CD4-positive, alpha-beta memory T cell (primary cell): Measurements from ENCODE around the gene MAST2. TPM values are rescaled to one million over a fixed set of nuclear protein-coding genes. Genes with fewer than 3 reads are reported as not detected.
"Not testable (repeated sequence)": the region's sequence is repeated elsewhere in the genome, so short reads cannot be mapped to it uniquely, and the experiment has no call there.

Experiments used
- CTCF ChIA-PET: fragments of 350-600 bp; sonication (Branson Sonifier 250); formaldehyde crosslinking; loops from one replicate; lab custom pipeline; 2021; ENCODE audit warnings: inconsistent platforms; ENCODE audit not compliant: partially characterized antibody; lab: Charles Lee
- POLR2A ChIA-PET: fragments of 350-600 bp; sonication (Branson Sonifier 250); formaldehyde crosslinking; loops from one replicate; lab custom pipeline; 2021; ENCODE audit not compliant: partially characterized antibody; lab: Charles Lee
- DNase-seq, 5 donors: peaks; one replicate each; pipeline versions ENCODE4 v3.0.0 to v3.0.0-alpha.2; 2020 to 2022; ENCODE audit warnings: mixed read lengths in 1 of 5
- H3K27ac ChIP-seq: one replicate; pipeline ENCODE4 v1.7.0; 2013; ENCODE audit warnings: low read depth, low read length
- H3K27me3 ChIP-seq: 2 replicates; pipeline ENCODE4 v1.7.0; 2013; ENCODE audit warnings: mild to moderate bottlenecking, low read length, moderate library complexity; ENCODE audit not compliant: insufficient read depth
- H3K36me3 ChIP-seq: 2 replicates; pipeline ENCODE4 v1.7.0; 2013; ENCODE audit warnings: mild to moderate bottlenecking, low read length, moderate library complexity; ENCODE audit not compliant: insufficient read depth
- H3K4me1 ChIP-seq: 2 replicates; pipeline ENCODE4 v1.7.0; 2013; ENCODE audit warnings: mild to moderate bottlenecking, low read length, moderate library complexity; ENCODE audit not compliant: insufficient read depth
- H3K4me3 ChIP-seq, 2 donors: one replicate each; pipeline ENCODE4 v1.7.0; 2013; ENCODE audit warnings: low read length in 2 of 2, mild to moderate bottlenecking in 1 of 2
- H3K9me3 ChIP-seq, 2 donors: one replicate each; pipeline ENCODE4 v1.7.0; 2013; ENCODE audit warnings: low read length in 2 of 2, control low read depth in 1 of 2; ENCODE audit not compliant: control insufficient read depth in 1 of 2
- H3K27ac Mint-ChIP-seq, 7 donors: one replicate each; pipeline ENCODE4 v1.8.0; 2020 to 2021; ENCODE audit warnings: mixed read lengths in 7 of 7, mild to moderate bottlenecking in 6 of 7, inconsistent platforms in 3 of 7, moderate library complexity in 3 of 7
- H3K27me3 Mint-ChIP-seq, 2 donors: one replicate each; pipeline ENCODE4 v1.8.0; 2020 to 2021; ENCODE audit warnings: mixed read lengths in 2 of 2
- H3K36me3 Mint-ChIP-seq, 2 donors: one replicate each; pipeline ENCODE4 v1.8.0; 2020 to 2021; ENCODE audit warnings: mixed read lengths in 2 of 2, inconsistent platforms in 1 of 2, mild to moderate bottlenecking in 1 of 2
- H3K4me1 Mint-ChIP-seq, 4 donors: one replicate each; pipeline ENCODE4 v1.8.0; 2020 to 2021; ENCODE audit warnings: mixed read lengths in 4 of 4, mild to moderate bottlenecking in 1 of 4
- H3K4me3 Mint-ChIP-seq, 8 donors: one replicate each; pipeline ENCODE4 v1.8.0; 2020 to 2021; ENCODE audit warnings: mixed read lengths in 8 of 8, mild to moderate bottlenecking in 7 of 8, moderate library complexity in 6 of 8, inconsistent platforms in 3 of 8
- H3K9me3 Mint-ChIP-seq, 8 donors: one replicate each; pipeline ENCODE4 v1.8.0; 2020 to 2021; ENCODE audit warnings: mixed read lengths in 8 of 8, mild to moderate bottlenecking in 5 of 8, inconsistent platforms in 3 of 8, moderate library complexity in 1 of 8
- intact Hi-C: fragments of 100-400 bp; cut with micrococcal nuclease; formaldehyde crosslinking; loops from one replicate; pipeline ENCODE4 v1.15.1; 2023
- polyA plus RNA-seq, 2 donors: library from polyadenylated mRNA; unstranded; fragments of 300-500 nt; fragmentation: Illumina TruSeq; gene quantifications; one replicate each; pipeline ENCODE4 v1.2.3, GENCODE V29; 2021
- total RNA-seq, 2 experiments: library from RNA; stranded (reverse); gene quantifications; one replicate each; pipeline ENCODE4 v1.2.3, GENCODE V29; 2021

The MAST2 gene
- total and polyA plus RNA-seq, 4 experiments from 2014 or later = 0.65 to 9.9 (median 4.3) TPM

- H3K36me3 ChIP-seq = no peaks in the 10 kb centered on the region
- no peaks in the 10 kb centered on the region for H3K9me3 ChIP-seq
- Mint-ChIP-seq H3K4me3 (no peak overlapping the region), H3K27ac (peak overlapping the region in 1 of 7 donors; percentile 6), H3K27me3 (no peaks in the 10 kb centered on the region), H3K4me1 (peaks cover 0 to 12% (median 8%) of the 10 kb centered on the region in 4 donors), H3K9me3 (no peaks in the 10 kb centered on the region), H3K36me3 (no peaks in the 10 kb centered on the region)
- no peak overlapping the region for H3K4me3 ChIP-seq
- no peaks in the 10 kb centered on the region for H3K4me1 ChIP-seq
- ChIA-PET CTCF (no interaction called here), POLR2A (no interaction called here)
- no peaks in the 10 kb centered on the region for H3K27me3 ChIP-seq
- DNase-seq = no peak
- intact Hi-C loops = no loop called here
- H3K27ac ChIP-seq = no peak overlapping the region
Observed at GRCh38 chr1:45867697-45868348, 64.4 kb downstream of the MAST2 start.

GRCh38 chr1:45868861-45869260 is 65.4 kb downstream of the MAST2 start:
- H3K27ac ChIP-seq = no peak overlapping the region
- H3K4me3 ChIP-seq = no peak overlapping the region
- H3K9me3 ChIP-seq = no peaks in the 10 kb centered on the region
- H3K4me1 ChIP-seq = no peaks in the 10 kb centered on the region
- Mint-ChIP-seq H3K27ac (no peak overlapping the region), H3K27me3 (no peaks in the 10 kb centered on the region), H3K4me1 (peaks cover 0 to 10% (median 8%) of the 10 kb centered on the region in 4 donors), H3K9me3 (no peaks in the 10 kb centered on the region), H3K4me3 (no peak overlapping the region), H3K36me3 (no peaks in the 10 kb centered on the region)
- DNase-seq = no peak
- intact Hi-C loops = no loop called here
- POLR2A ChIA-PET = no interaction called here
- CTCF ChIA-PET = no interaction called here
- H3K36me3 ChIP-seq = no peaks in the 10 kb centered on the region
- H3K27me3 ChIP-seq = no peaks in the 10 kb centered on the region

- H3K4me3 Mint-ChIP-seq = no peak overlapping the region
- no peaks in the 10 kb centered on the region for H3K36me3 Mint-ChIP-seq
- CTCF ChIA-PET = no interaction called here
Observed at GRCh38 chr1:45870500-45870899, 67.1 kb downstream of the MAST2 start.

GRCh38 chr1:45872173-45872801 is 68.9 kb downstream of the MAST2 start:
- H3K9me3 Mint-ChIP-seq, DNase-seq, H3K9me3 ChIP-seq, H3K27ac Mint-ChIP-seq, H3K27me3 Mint-ChIP-seq, H3K4me3 Mint-ChIP-seq, H3K4me1 Mint-ChIP-seq, intact Hi-C loops, CTCF ChIA-PET, H3K4me1 ChIP-seq, H3K27ac ChIP-seq, H3K4me3 ChIP-seq, POLR2A ChIA-PET, H3K27me3 ChIP-seq, H3K36me3 ChIP-seq, H3K36me3 Mint-ChIP-seq: not testable (repeated sequence)

More at GRCh38 chr1:45870500-45870899, 67.1 kb downstream of the MAST2 start:
- no peaks in the 10 kb centered on the region for H3K4me1 ChIP-seq
- Mint-ChIP-seq H3K4me1 (peaks cover 0 to 7% (median 4%) of the 10 kb centered on the region in 4 donors), H3K27me3 (no peaks in the 10 kb centered on the region), H3K9me3 (no peaks in the 10 kb centered on the region), H3K27ac (no peak overlapping the region)
- H3K36me3 ChIP-seq = no peaks in the 10 kb centered on the region
- intact Hi-C loops = no loop called here
- no peak for DNase-seq
- POLR2A ChIA-PET = no interaction called here
- no peaks in the 10 kb centered on the region for H3K27me3 ChIP-seq
- H3K4me3 ChIP-seq = no peak overlapping the region
- no peaks in the 10 kb centered on the region for H3K9me3 ChIP-seq
- H3K27ac ChIP-seq = no peak overlapping the region

GRCh38 chr1:45876000-45876617 is 72.7 kb downstream of the MAST2 start:
- no peaks in the 10 kb centered on the region for H3K9me3 Mint-ChIP-seq
- H3K4me3 Mint-ChIP-seq = no peak overlapping the region
- Histone ChIP-seq H3K4me1 (no peaks in the 10 kb centered on the region), H3K27me3 (no peaks in the 10 kb centered on the region), H3K27ac (no peak overlapping the region), H3K9me3 (no peaks in the 10 kb centered on the region), H3K4me3 (no peak overlapping the region), H3K36me3 (no peaks in the 10 kb centered on the region)
- ChIA-PET POLR2A (no interaction called here), CTCF (no interaction called here)
- intact Hi-C loops = no loop called here
- H3K27ac Mint-ChIP-seq = no peak overlapping the region
- no peak for DNase-seq
- no peaks in the 10 kb centered on the region for H3K4me1 Mint-ChIP-seq
- no peaks in the 10 kb centered on the region for H3K36me3 Mint-ChIP-seq
- H3K27me3 Mint-ChIP-seq = no peaks in the 10 kb centered on the region

GRCh38 chr1:45877264-45877663 is 73.9 kb downstream of the MAST2 start:
- Histone ChIP-seq H3K27ac (no peak overlapping the region), H3K9me3 (no peaks in the 10 kb centered on the region), H3K4me3 (no peak overlapping the region), H3K4me1 (no peaks in the 10 kb centered on the region), H3K36me3 (no peaks in the 10 kb centered on the region), H3K27me3 (no peaks in the 10 kb centered on the region)
- no peaks in the 10 kb centered on the region for H3K36me3 Mint-ChIP-seq
- H3K4me3 Mint-ChIP-seq = no peak overlapping the region
- DNase-seq = no peak
- H3K4me1 Mint-ChIP-seq = no peaks in the 10 kb centered on the region
- CTCF ChIA-PET = no interaction called here
- H3K27me3 Mint-ChIP-seq = no peaks in the 10 kb centered on the region
- H3K27ac Mint-ChIP-seq = no peak overlapping the region
- intact Hi-C loops = no loop called here
- no peaks in the 10 kb centered on the region for H3K9me3 Mint-ChIP-seq
- POLR2A ChIA-PET = no interaction called here

- Histone ChIP-seq H3K27me3 (no peaks in the 10 kb centered on the region), H3K4me1 (no peaks in the 10 kb centered on the region), H3K27ac (no peak overlapping the region), H3K9me3 (no peaks in the 10 kb centered on the region), H3K36me3 (no peaks in the 10 kb centered on the region), H3K4me3 (no peak overlapping the region)
- Mint-ChIP-seq H3K9me3 (no peaks in the 10 kb centered on the region), H3K4me3 (no peak overlapping the region), H3K27me3 (no peaks in the 10 kb centered on the region), H3K4me1 (no peaks in the 10 kb centered on the region), H3K27ac (no peak overlapping the region), H3K36me3 (no peaks in the 10 kb centered on the region)
- intact Hi-C loops = no loop called here
- no peak for DNase-seq
- POLR2A ChIA-PET = no interaction called here
- CTCF ChIA-PET = no interaction called here
Observed at GRCh38 chr1:45879885-45880598, 76.6 kb downstream of the MAST2 start.
